ENCODE results near the gene USP25.
"Not testable (repeated sequence)": the region's sequence is repeated elsewhere in the genome, so short reads cannot be mapped to it uniquely, and the experiment has no call there.

Gene USP25

GRCh38 chr21:15732290-15732995, 2.7 kb downstream of the USP25 start:
- DNase-seq = no peak

DNA sequence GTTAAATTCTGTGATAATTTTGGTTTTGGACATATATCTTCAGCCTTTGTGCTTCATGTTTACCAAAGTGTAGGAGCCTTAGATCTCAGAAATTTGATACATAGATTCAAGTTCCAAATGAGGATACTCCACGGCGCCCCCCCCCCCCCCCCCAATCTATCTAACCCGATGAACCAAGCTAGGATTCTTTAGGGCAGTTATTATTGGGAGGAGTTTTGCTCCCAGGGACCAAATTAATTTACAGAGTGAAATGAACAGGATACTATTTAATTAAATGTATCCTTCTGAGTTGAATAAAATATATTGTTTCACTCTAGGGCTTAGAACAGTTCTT, 3.2 kb downstream of the USP25 start:
- DNase-seq = no peak

- DNase-seq = no peak
Observed at GRCh38 chr21:15735409-15735808, 5.6 kb downstream of the USP25 start.

- DNase-seq = not testable (repeated sequence)
Observed at GRCh38 chr21:15735931-15736330, 6.1 kb downstream of the USP25 start.

GRCh38 chr21:15738779-15739178, 9.0 kb downstream of the USP25 start:
- DNase-seq = not testable (repeated sequence)

GRCh38 chr21:15740383-15740782, 10.6 kb downstream of the USP25 start:
- no peak for DNase-seq

DNA sequence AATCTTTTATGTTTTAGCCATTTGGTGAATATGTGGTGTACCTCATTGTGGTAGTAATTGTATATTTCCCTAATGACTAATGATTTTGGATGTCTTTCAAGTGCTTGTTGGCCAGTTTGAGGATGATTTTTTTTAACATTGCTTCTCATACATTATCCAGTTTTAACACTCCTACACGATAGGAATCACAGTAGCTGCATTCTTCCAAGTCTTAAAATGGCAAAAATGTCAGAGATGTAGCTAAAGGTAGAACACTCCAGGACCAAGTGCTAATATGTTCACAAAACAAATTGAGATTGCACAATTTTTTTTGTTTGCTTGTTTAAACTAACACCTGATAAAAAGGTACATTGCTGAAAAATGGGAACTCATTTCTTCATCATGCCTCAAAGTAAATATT, 11.7 kb downstream of the USP25 start:
- no peak for DNase-seq

DNA sequence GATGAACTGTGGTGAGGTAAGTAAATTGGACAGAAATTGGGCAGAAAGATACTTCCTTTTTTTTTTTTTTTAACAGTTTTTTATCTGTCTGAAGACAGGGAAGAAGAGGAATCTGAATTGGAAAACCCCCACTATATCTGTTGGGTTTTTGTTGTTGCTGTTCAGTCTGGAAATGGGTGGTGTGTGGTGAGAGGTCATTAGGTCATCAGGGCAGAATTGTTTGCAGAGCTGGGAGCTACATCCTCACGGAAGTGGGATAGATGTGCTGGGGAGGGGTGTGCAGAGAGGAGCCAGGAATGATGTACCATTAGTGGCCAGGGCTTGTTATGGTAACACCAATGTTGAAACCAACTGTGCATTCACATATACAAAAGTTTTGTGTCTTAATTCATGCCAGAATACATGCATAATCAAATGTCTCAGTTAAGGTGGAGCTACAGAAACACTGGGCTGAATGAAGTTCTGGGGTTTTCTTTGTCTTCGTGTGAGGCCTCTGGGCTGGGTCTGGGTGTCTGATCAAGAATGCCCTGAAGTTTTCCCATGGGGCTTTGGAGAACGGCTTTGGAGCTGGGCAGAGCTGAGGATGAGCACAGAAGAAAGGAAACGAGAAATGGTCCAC, 12.4 kb downstream of the USP25 start:
- no peak for DNase-seq

DNA sequence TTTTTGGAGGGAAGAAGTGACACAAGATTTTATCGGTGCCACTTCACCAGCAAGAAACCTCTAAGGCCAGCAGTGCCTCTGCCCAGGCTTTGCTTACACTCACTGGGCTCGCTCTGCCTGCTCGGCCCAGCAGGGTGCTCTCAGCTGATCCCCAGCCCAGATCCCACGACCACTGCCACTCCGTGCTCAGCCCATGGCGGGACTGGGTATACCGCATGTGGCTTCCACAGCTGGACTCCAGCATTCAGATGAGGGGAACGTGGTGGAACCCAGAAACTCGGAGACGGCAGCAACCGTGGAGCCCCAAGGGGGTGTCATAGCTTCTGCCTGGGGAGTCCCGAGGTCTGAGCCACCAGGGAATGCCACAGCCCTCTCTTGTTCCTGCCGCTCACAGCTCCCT, 12.9 kb downstream of the USP25 start:
- DNase-seq = no peak

- no peak for DNase-seq
Observed at GRCh38 chr21:15743593-15743992, 13.8 kb downstream of the USP25 start.

DNA sequence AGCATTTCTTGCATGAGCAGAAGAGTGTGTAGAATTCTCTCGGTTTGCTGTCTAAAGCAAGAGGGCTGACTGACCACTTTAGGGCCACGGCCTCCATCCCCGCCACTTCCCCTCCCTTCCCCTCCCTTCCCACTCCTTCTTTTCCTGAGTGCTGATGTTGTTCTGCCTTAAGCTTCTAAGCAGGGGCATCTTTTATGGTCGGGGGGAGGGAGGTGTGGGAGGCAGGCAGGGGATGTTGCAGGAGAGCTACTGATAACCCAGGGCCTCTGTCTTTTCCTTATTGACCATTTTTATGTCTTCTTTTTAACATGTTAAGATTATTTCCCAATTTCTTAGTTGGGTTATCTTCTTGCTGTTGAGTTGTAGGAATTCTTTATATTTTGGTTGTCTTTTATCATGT, 15.1 kb downstream of the USP25 start:
- no peak for DNase-seq

DNA sequence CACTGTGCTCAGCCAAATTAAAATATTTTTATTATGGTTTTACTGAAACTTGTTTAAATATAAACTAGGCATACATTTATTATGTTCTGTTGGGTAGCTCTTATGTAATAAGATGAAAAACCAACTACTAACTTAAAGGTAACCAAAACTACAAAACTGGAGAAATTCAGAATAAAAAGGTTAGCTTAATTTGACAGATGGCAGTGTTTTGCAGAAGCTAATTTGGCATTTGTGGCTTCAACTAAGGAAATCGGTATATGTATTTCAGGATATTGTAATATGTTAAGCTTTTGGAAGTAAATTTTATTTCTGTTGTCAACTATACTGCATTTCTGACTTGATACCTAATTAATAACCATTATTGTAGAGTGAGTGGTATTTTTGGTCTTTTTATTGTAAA, 18.8 kb downstream of the USP25 start:
- DNase-seq = no peak

GRCh38 chr21:15749082-15749860, 19.5 kb downstream of the USP25 start:
- DNase-seq = no peak

DNA sequence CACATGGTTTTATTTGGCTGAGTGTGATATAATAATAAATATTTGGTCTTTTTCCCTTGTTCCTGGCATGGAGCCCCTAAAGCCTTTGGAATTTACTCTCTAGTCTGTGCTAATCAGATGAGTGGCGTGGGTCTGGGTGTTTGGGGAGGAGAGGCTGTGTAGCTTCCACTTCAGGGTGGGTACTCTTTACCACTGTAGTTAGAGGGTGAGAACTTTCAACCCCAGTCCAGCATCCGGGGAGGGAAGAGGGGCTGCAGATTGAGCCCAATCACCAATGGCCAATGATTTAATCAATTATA, 20.0 kb downstream of the USP25 start:
- DNase-seq = no peak

- DNase-seq = no peak
Observed at GRCh38 chr21:15751037-15751436, 21.3 kb downstream of the USP25 start.

DNA sequence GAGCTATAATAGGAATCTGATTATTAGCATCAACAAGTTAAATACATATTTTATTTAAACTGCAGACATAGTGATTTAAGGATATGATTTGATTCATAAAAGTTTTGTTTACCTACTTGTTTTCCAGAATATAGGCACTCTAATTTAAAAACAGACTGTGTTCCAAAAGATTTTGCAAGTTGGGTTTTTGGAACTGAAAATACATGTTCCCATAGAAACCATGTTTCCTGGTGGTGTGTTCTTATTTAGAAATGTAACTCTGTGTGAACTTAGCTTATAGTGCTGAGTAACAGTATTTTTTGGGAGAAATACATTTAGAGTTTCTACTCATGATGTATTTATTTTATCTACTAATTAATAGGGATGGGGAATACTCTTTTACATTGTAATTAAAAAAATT, 21.8 kb downstream of the USP25 start:
- no peak for DNase-seq

- DNase-seq = no peak
Observed at GRCh38 chr21:15752763-15753407, 23.1 kb downstream of the USP25 start.

- no peak for DNase-seq
Observed at GRCh38 chr21:15753741-15754140, 24.0 kb downstream of the USP25 start.

- DNase-seq = no peak
Observed at GRCh38 chr21:15754640-15755039, 24.9 kb downstream of the USP25 start.

GRCh38 chr21:15755125-15755524, 25.3 kb downstream of the USP25 start:
- DNase-seq = no peak

GRCh38 chr21:15759469-15759868, 29.7 kb downstream of the USP25 start:
- no peak for DNase-seq

DNA sequence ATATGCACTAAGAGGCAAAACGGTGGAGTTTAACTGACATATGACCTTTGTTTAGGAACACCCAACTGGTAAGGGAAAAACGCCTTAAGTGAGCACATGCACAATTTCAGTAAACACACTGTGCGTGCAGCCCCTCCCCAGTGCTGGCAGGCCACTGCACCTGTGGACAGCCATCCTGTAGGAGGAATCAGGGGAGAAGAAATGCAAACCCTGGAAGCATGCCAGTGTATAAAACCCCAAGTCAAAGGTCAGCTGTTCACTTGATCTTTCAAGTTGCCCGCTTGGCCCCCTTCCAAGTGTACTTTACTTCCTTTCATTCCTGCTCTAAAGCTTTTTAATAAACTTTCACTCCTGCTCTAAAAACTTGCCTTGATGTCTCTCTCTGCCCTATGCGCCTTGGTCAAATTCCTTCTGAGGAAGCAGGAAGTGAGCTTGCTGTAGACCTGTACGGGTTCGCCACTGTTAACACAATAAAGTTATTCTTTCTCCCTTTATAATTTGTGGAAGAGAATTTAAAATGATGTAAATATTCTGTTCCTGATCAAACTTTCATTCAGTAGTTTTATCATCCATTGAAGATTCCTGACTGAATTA, 31.8 kb downstream of the USP25 start:
- no peak for DNase-seq

GRCh38 chr21:15763359-15763758, 33.6 kb downstream of the USP25 start:
- no peak for DNase-seq

DNA sequence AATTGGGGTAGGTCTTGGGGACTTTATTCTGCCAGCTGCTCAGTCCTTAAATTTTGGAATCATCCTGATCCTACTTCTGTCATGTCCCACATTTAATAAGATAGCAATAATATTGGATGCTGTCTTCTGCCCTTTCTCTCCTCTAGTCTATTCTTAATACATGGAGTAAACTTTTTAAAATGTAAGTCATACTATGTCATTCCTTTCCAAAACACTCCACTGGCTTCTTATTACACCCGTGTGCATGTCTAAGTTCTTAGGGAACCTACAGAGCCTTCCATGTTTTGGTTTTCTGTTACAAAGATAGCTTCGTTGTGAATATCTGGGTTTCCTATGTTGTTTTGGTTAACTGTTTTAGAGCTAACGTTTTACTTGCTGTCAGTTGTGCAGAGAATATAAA, 35.1 kb downstream of the USP25 start:
- no peak for DNase-seq

Data from activated effector memory CD4-positive, alpha-beta T cell treated with anti-CD3 and anti-CD28 coated beads, Interleukin-2, amount 50 U/mL, for 16 hours (primary cell).